Jurkat, Clone E6-1 (cell line): Measurements from ENCODE around the gene DHX35.
A peak's percentile ranks its signal among the peaks of the same experiment; 100 is the strongest.

Experiments used
- DNase-seq: peaks from one replicate; pipeline ENCODE4 v3.0.0-alpha.2; 2011; ENCODE audit warnings: low read depth, low spot score
- H3K4me3 ChIP-seq: 2 replicates; pipeline ENCODE4 v1.5.1; 2011; ENCODE audit warnings: mild to moderate bottlenecking, low read length, control low read depth, moderate library complexity

DHX35 gene

GRCh38 chr20:39004508-39004907, 42.4 kb downstream of the DHX35 start:
- no peak for DNase-seq
- no peak overlapping the region for H3K4me3 ChIP-seq

- no peak for DNase-seq
- H3K4me3 ChIP-seq, result no peak overlapping the region
Measured at GRCh38 chr20:39009348-39009747, 47.2 kb downstream of the DHX35 start.

- no peak overlapping the region for H3K4me3 ChIP-seq
- DNase-seq, result no peak
Measured at GRCh38 chr20:39010496-39010895, 48.4 kb downstream of the DHX35 start.

GRCh38 chr20:39013662-39014109, 51.5 kb downstream of the DHX35 start:
- H3K4me3 ChIP-seq, result no peak overlapping the region

GRCh38 chr20:39016041-39016440, 53.9 kb downstream of the DHX35 start:
- H3K4me3 ChIP-seq, result no peak overlapping the region
- no peak for DNase-seq

More at GRCh38 chr20:39013662-39014109, 51.5 kb downstream of the DHX35 start:
- no peak for DNase-seq

- no peak overlapping the region for H3K4me3 ChIP-seq
- DNase-seq, result no peak
Measured at GRCh38 chr20:39016506-39016905, 54.4 kb downstream of the DHX35 start.

- H3K4me3 ChIP-seq, result no peak overlapping the region
- DNase-seq, result no peak
Measured at GRCh38 chr20:39019027-39019426, 56.9 kb downstream of the DHX35 start.

- H3K4me3 ChIP-seq, result no peak overlapping the region
- no peak for DNase-seq
Measured at GRCh38 chr20:39019805-39020325, 57.7 kb downstream of the DHX35 start.

GRCh38 chr20:39021748-39022147, 59.6 kb downstream of the DHX35 start:
- DNase-seq, result no peak
- no peak overlapping the region for H3K4me3 ChIP-seq

- no peak overlapping the region for H3K4me3 ChIP-seq
Measured at GRCh38 chr20:39025883-39026282, 63.7 kb downstream of the DHX35 start.

GRCh38 chr20:39029364-39029763, 67.2 kb downstream of the DHX35 start:
- no peak overlapping the region for H3K4me3 ChIP-seq

More at GRCh38 chr20:39025883-39026282, 63.7 kb downstream of the DHX35 start:
- peak; percentile 7 for DNase-seq

GRCh38 chr20:39032997-39033396, 70.9 kb downstream of the DHX35 start:
- no peak for DNase-seq
- H3K4me3 ChIP-seq, result no peak overlapping the region

More at GRCh38 chr20:39029364-39029763, 67.2 kb downstream of the DHX35 start:
- no peak for DNase-seq

- no peak overlapping the region for H3K4me3 ChIP-seq
- DNase-seq, result no peak
Measured at GRCh38 chr20:39036011-39036410, 73.9 kb downstream of the DHX35 start.

- no peak overlapping the region for H3K4me3 ChIP-seq
- no peak for DNase-seq
Measured at GRCh38 chr20:39036851-39037250, 74.7 kb downstream of the DHX35 start.

GRCh38 chr20:39038047-39038446, 75.9 kb downstream of the DHX35 start:
- no peak overlapping the region for H3K4me3 ChIP-seq

GRCh38 chr20:39038495-39038894, 76.4 kb downstream of the DHX35 start:
- no peak for DNase-seq
- no peak overlapping the region for H3K4me3 ChIP-seq

More at GRCh38 chr20:39038047-39038446, 75.9 kb downstream of the DHX35 start:
- no peak for DNase-seq

GRCh38 chr20:39039261-39039660, 77.1 kb downstream of the DHX35 start:
- H3K4me3 ChIP-seq, result no peak overlapping the region
- DNase-seq, result no peak

GRCh38 chr20:39040116-39040515, 78.0 kb downstream of the DHX35 start:
- DNase-seq, result no peak
- H3K4me3 ChIP-seq, result no peak overlapping the region

- no peak overlapping the region for H3K4me3 ChIP-seq
- DNase-seq, result no peak
Measured at GRCh38 chr20:39041067-39041466, 78.9 kb downstream of the DHX35 start.

- no peak for DNase-seq
- H3K4me3 ChIP-seq, result no peak overlapping the region
Measured at GRCh38 chr20:39042279-39043150, 80.4 kb downstream of the DHX35 start.

- H3K4me3 ChIP-seq, result no peak overlapping the region
- DNase-seq, result no peak
Measured at GRCh38 chr20:39044501-39044900, 82.4 kb downstream of the DHX35 start.
